SK-N-MC (cell line): ENCODE measurements around the gene LIX1.
"Not testable (repeated sequence)": the region's sequence is repeated elsewhere in the genome, so short reads cannot be mapped to it uniquely, and the experiment has no call there.

Experiments
- DNase-seq: peaks from one replicate; pipeline ENCODE4 v3.0.0-alpha.2; 2011; ENCODE audit warnings: low read depth, low spot score
- H3K27ac ChIP-seq: fragments of 200-600 bp; sonication (generic); 2 replicates; pipeline ENCODE4 v1.5.1; 2016; ENCODE audit warnings: mixed run types
- H3K36me3 ChIP-seq: fragments of 200-600 bp; sonication (generic); 2 replicates; pipeline ENCODE4 v1.6.1; 2017; ENCODE audit warnings: antibody characterized with exemption, low read length, mixed read lengths; ENCODE audit not compliant: insufficient read depth
- H3K4me3 ChIP-seq: fragments of 200-600 bp; sonication (generic); 2 replicates; pipeline ENCODE4 v1.5.1; 2016
- H3K9ac ChIP-seq: fragments of 200-600 bp; sonication (generic); 2 replicates; pipeline ENCODE4 v1.8.0; 2017; ENCODE audit warnings: mixed run types, mixed read lengths; ENCODE audit not compliant: insufficient read length
- H3K9me3 ChIP-seq: fragments of 200-600 bp; sonication (generic); 2 replicates; pipeline ENCODE4 v1.6.1; 2017; ENCODE audit warnings: low read depth, mild to moderate bottlenecking, antibody characterized with exemption, low read length, moderate library complexity, mixed read lengths
- EZH2 ChIP-seq: fragments of 200-600 bp; sonication (generic); IDR thresholded peaks from one replicate; pipeline ENCODE4 v1.6.1; 2017; ENCODE audit warnings: antibody characterized with exemption
- FOXP2 ChIP-seq: optimal IDR thresholded peaks from 2 replicates; pipeline ENCODE3; 2011; ENCODE audit warnings: mild to moderate bottlenecking, moderate library complexity; ENCODE audit not compliant: insufficient read depth; ENCODE audit errors: extremely low read length, control extremely low read depth
- POLR2AphosphoS5 ChIP-seq: IDR thresholded peaks from 2 replicates; pipeline ENCODE4 v1.6.1; 2012; ENCODE audit warnings: mild to moderate bottlenecking, low read depth, low read length, borderline replicate concordance

LIX1 gene

GRCh38 chr5:97151370-97151769 is 9.0 kb upstream of the LIX1 start:
- H3K27ac ChIP-seq: no peak overlapping the region
- H3K4me3 ChIP-seq: no peak overlapping the region
- H3K9ac ChIP-seq: no peak overlapping the region
- no peaks in the 10 kb centered on the region for H3K36me3 ChIP-seq
- TF ChIP-seq FOXP2 (no peak), POLR2AphosphoS5 (no peak), EZH2 (no peak)
- no peak for DNase-seq
- no peaks in the 10 kb centered on the region for H3K9me3 ChIP-seq

DNA sequence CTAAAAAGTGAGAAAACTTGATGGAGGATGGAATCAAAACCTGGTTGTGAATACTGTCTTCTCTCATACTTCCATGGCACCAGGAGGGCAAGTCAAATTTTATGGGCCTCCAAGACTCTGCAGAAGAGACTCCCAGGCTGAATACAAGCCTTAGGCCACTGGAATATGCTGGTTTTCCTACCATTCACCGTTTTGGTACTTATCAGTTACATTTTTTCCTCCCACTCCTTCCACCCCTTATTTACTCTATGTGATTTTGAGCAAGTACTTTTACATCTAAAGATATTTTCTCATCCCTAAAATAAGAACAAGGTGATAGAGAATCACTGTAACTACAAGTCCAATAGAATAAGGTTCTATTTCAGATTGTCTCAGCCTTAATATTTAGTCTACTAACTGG is 8.0 kb upstream of the LIX1 start:
- Histone ChIP-seq H3K4me3 (peak overlapping the region; percentile 17), H3K9ac (no peak overlapping the region), H3K36me3 (no peaks in the 10 kb centered on the region), H3K27ac (no peak overlapping the region), H3K9me3 (no peaks in the 10 kb centered on the region)
- TF ChIP-seq POLR2AphosphoS5 (no peak), FOXP2 (no peak), EZH2 (no peak)
- no peak for DNase-seq

DNA sequence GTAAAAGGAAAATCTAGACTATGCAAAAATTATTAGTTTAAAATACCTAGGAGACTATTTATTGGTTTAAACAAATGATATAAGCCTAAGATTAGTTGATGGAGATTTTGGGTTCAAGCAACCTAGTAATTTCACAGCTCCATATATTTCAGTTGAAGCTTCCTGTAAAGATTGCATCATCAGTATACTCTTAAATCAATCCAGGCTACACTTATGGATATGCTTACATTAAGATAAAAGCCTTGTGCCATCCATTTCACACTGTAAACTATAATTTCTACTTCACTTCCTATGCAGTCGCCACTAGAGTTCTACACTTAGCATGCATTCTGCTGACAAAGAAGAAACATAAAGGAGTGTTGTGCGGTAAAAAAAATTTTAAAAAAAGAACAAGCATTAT is 7.3 kb upstream of the LIX1 start:
- H3K4me3 ChIP-seq: peak overlapping the region; percentile 17
- DNase-seq: no peak
- TF ChIP-seq POLR2AphosphoS5: no peak
- TF ChIP-seq FOXP2: no peak
- TF ChIP-seq EZH2: no peak
- H3K9ac ChIP-seq: no peak overlapping the region
- H3K9me3 ChIP-seq: no peaks in the 10 kb centered on the region
- H3K36me3 ChIP-seq: no peaks in the 10 kb centered on the region
- H3K27ac ChIP-seq: no peak overlapping the region

GRCh38 chr5:97148288-97148687 is 5.9 kb upstream of the LIX1 start:
- H3K4me3 ChIP-seq: no peak overlapping the region
- TF ChIP-seq FOXP2: no peak
- no peak for TF ChIP-seq POLR2AphosphoS5
- no peak for TF ChIP-seq EZH2
- no peak for DNase-seq
- H3K27ac ChIP-seq: no peak overlapping the region
- no peak overlapping the region for H3K9ac ChIP-seq
- H3K9me3 ChIP-seq: no peaks in the 10 kb centered on the region
- H3K36me3 ChIP-seq: no peaks in the 10 kb centered on the region

- no peak overlapping the region for H3K9ac ChIP-seq
- no peaks in the 10 kb centered on the region for H3K36me3 ChIP-seq
- H3K4me3 ChIP-seq: no peak overlapping the region
- H3K27ac ChIP-seq: no peak overlapping the region
- no peak for DNase-seq
- H3K9me3 ChIP-seq: no peaks in the 10 kb centered on the region
- TF ChIP-seq EZH2 (no peak), POLR2AphosphoS5 (no peak), FOXP2 (no peak)
These were observed 1.3 kb upstream of the LIX1 start for GRCh38 chr5:97143704-97144103.

- DNase-seq: no peak
- Histone ChIP-seq H3K27ac (no peak overlapping the region), H3K4me3 (peak overlapping the region; percentile 15; the same call in 1 of the 2 replicates), H3K36me3 (no peaks in the 10 kb centered on the region), H3K9me3 (no peaks in the 10 kb centered on the region), H3K9ac (no peak overlapping the region)
- TF ChIP-seq FOXP2: no peak
- TF ChIP-seq EZH2: no peak
- no peak for TF ChIP-seq POLR2AphosphoS5
These were observed 872 bp downstream of the LIX1 start for GRCh38 chr5:97141539-97141938.

- no peak overlapping the region for H3K9ac ChIP-seq
- H3K9me3 ChIP-seq: no peaks in the 10 kb centered on the region
- no peak for DNase-seq
- no peak for TF ChIP-seq FOXP2
- TF ChIP-seq EZH2: no peak
- no peak for TF ChIP-seq POLR2AphosphoS5
- H3K4me3 ChIP-seq: no peak overlapping the region; the same call in 1 of the 2 replicates
- no peaks in the 10 kb centered on the region for H3K36me3 ChIP-seq
- no peak overlapping the region for H3K27ac ChIP-seq
These were observed 1.4 kb downstream of the LIX1 start for GRCh38 chr5:97141031-97141430.

DNA sequence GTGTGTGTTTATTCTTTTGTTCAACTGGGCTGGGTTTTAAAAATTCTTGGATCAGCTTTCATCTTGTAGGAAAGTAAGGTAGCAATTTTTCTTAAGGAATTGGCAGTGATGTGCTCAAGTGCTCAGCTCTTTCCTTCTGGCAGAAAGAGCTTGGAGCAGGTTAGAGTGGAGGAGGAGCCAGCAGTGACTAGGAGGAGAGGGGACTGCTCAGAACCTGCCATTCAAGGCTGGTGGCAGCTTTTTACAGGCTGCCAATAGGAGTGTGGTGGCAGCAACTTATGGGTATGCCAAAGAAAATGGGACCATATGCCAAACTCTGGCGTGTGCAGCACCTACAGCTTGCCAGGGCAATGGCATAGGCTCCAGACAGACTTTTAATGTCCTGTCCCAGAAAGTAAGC is 2.2 kb downstream of the LIX1 start:
- H3K4me3 ChIP-seq, H3K27ac ChIP-seq, H3K9me3 ChIP-seq, DNase-seq, H3K36me3 ChIP-seq, H3K9ac ChIP-seq: not testable (repeated sequence)

DNA sequence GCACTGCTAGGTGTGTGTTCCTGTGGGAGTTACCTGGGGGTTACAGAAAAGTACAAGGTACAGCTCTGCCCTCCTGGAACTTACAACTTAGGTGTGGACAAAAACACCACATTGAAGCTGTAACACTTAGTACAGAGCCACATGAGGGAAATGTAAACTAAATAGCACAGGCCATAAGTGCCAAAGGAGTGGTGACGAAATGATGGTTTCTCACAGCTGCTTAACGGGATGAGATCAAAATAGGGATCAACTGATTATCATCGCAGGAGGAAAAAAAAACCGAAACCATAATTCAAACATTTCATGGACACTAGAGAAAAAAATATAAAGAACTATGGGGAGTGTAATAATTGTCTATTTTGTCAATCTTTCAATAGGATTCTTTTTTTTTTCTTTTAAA is 5.9 kb downstream of the LIX1 start:
- no peak for DNase-seq
- Histone ChIP-seq H3K9ac (no peak overlapping the region), H3K27ac (no peak overlapping the region), H3K9me3 (no peaks in the 10 kb centered on the region), H3K36me3 (no peaks in the 10 kb centered on the region), H3K4me3 (no peak overlapping the region)
- TF ChIP-seq FOXP2 (no peak), POLR2AphosphoS5 (no peak), EZH2 (no peak)

GRCh38 chr5:97135868-97136267 is 6.5 kb downstream of the LIX1 start:
- TF ChIP-seq EZH2 (no peak), FOXP2 (no peak), POLR2AphosphoS5 (no peak)
- Histone ChIP-seq H3K27ac (no peak overlapping the region), H3K9ac (no peak overlapping the region), H3K4me3 (no peak overlapping the region), H3K36me3 (no peaks in the 10 kb centered on the region), H3K9me3 (no peaks in the 10 kb centered on the region)
- DNase-seq: no peak
